ENCODE results near the gene CNOT6.

DNA sequence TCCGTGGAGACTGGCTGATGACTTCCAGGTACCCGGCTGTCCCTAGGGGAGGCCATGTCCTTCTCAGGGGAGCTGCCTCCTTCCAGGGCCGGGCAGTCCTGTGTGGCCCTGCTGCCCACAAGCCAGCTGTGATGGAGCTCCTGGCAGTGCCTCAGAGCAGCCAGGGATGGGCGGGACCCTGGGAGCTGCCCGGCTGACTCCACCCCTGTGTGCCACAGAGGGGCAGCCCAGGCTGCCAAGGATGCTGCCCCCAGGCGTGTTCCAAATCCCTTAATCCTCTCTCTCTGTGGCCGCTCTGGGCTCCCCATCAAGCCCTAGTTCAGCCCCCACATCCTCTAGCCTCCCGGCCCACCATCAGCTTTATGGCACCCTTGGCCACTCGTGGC, 104.1 kb downstream of the CNOT6 start:
- TF ChIP-seq POLR2AphosphoS5 (IDR thresholded peaks at IDR 0.05) (no peak), POLR2A (IDR thresholded peaks at IDR 0.05) (no peak)

All from prostate gland (tissue), 1 donor.